Measurements from ENCODE around the gene SLC22A15. TPM values are rescaled to one million over a fixed set of nuclear protein-coding genes. Genes with fewer than 3 reads are reported as not detected.

Gene SLC22A15
- total RNA-seq, 4 donors from 2014 or later, result 1.8 to 2.8 (median 2.3) TPM

DNA sequence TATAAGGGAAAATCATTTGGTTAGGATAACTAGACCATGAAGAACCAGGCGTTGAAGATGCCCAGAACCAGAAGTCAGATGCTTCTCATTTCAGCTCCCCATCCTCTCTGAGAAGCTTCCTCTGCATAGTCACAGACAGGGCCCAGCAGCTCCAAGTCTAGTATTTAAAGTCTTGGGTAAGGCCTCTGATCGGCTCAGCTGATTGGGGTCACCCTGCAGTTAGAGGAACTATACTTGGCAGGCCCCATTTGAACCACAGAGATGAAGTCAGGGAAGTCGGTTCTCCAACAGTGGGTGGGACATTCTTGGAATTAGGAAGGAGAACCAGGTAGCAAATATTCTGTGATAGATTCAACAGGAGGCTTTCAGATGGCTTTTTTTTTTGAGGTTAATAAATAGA is 48.3 kb downstream of the SLC22A15 start:
- DNase-seq (ENCODE audit: extremely low spot score), result no peak
- Histone ChIP-seq H3K27ac (replicated peaks in 1 of 4) (no peak overlapping the region), H3K9me3 (no peaks in the 10 kb centered on the region), H3K4me1 (no peaks in the 10 kb centered on the region), H3K27me3 (no peaks in the 10 kb centered on the region), H3K4me3 (no peak overlapping the region), H3K36me3 (peaks cover 0 to 16% (median 3%) of the 10 kb centered on the region in 4 donors)
- 19% methylated on average over 3 of the region's 3 CpGs for WGBS
- intact Hi-C loops (cut with DNase I), result no loop called here
- TF ChIP-seq, protein P1, sequence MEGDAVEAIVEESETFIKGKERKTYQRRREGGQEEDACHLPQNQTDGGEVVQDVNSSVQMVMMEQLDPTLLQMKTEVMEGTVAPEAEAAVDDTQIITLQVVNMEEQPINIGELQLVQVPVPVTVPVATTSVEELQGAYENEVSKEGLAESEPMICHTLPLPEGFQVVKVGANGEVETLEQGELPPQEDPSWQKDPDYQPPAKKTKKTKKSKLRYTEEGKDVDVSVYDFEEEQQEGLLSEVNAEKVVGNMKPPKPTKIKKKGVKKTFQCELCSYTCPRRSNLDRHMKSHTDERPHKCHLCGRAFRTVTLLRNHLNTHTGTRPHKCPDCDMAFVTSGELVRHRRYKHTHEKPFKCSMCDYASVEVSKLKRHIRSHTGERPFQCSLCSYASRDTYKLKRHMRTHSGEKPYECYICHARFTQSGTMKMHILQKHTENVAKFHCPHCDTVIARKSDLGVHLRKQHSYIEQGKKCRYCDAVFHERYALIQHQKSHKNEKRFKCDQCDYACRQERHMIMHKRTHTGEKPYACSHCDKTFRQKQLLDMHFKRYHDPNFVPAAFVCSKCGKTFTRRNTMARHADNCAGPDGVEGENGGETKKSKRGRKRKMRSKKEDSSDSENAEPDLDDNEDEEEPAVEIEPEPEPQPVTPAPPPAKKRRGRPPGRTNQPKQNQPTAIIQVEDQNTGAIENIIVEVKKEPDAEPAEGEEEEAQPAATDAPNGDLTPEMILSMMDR (IDR thresholded peaks at IDR 0.05), result no peak
- TF ChIP-seq POLR2AphosphoS5 (IDR thresholded peaks at IDR 0.05), result no peak
- TF ChIP-seq POLR2A (IDR thresholded peaks at IDR 0.05; ENCODE audit: low read depth), result no peak
- TF ChIP-seq EP300 (IDR thresholded peaks at IDR 0.05), result no peak

GRCh38 chr1:116026631-116027030 is 50.3 kb downstream of the SLC22A15 start:
- peaks cover 0 to 20% (median 6%) of the 10 kb centered on the region in 4 donors for H3K36me3 ChIP-seq
- TF ChIP-seq, protein P1 (IDR thresholded peaks at IDR 0.05), result no peak
- TF ChIP-seq EP300 (IDR thresholded peaks at IDR 0.05) (no peak), POLR2A (IDR thresholded peaks at IDR 0.05; ENCODE audit: low read depth) (no peak), POLR2AphosphoS5 (IDR thresholded peaks at IDR 0.05) (no peak)
- intact Hi-C loops (cut with DNase I), result no loop called here
- H3K4me1 ChIP-seq, result no peaks in the 10 kb centered on the region
- H3K27ac ChIP-seq (replicated peaks in 1 of 4), result no peak overlapping the region
- WGBS, result 97% methylated on average over 4 of the region's 4 CpGs
- no peaks in the 10 kb centered on the region for H3K27me3 ChIP-seq
- no peak for DNase-seq (ENCODE audit: extremely low spot score)
- no peaks in the 10 kb centered on the region for H3K9me3 ChIP-seq
- H3K4me3 ChIP-seq, result no peak overlapping the region

DNA sequence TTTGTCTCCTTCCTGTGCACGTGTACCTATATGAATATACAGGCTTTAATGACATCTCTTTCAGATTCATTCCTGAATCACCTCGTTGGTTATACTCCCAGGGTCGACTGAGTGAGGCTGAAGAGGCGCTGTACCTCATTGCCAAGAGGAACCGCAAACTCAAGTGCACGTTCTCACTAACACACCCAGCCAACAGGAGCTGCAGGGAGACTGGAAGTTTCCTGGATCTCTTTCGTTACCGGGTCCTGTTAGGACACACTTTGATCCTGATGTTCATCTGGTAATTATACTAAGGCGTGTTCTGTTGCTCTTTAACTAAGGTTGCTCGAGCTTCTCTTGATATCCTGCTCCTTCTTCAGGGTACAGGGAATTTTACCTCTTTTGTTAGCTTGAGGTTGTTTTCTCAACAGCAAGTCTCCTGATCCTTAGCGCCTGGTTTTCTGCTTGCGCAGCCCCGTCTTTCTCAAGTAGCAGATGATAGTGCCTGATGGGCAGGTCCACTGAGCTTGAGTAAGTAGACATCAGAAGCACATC is 55.1 kb downstream of the SLC22A15 start:
- WGBS, result 96% methylated on average over 13 of the region's 13 CpGs
- Histone ChIP-seq H3K4me1 (no peaks in the 10 kb centered on the region), H3K36me3 (peaks cover 0 to 43% (median 16%) of the 10 kb centered on the region in 4 donors), H3K9me3 (no peaks in the 10 kb centered on the region), H3K4me3 (no peak overlapping the region), H3K27ac (replicated peaks in 1 of 4) (no peak overlapping the region), H3K27me3 (no peaks in the 10 kb centered on the region)
- TF ChIP-seq, protein P1 (IDR thresholded peaks at IDR 0.05), result no peak
- no peak for TF ChIP-seq EP300 (IDR thresholded peaks at IDR 0.05)
- no peak for DNase-seq (ENCODE audit: extremely low spot score)
- intact Hi-C loops (cut with DNase I), result no loop called here

DNA sequence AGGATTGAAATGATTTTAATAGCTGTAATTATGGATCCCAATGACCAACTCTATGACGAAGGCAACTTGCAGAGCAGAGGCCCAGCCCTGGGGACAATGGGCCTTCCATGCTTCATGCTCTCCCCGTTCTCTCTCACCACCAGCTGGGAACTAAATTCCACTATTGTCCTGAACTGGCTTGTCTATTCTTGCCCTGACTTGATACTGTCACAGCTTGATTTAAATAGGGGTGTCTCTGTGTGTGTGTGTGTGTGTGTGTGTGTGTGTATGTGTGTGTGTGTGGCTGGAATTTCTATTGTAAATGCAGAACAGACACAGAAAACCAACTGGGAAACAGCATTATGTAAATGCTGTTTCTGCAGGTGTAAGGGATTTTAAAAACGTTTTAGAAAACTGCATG is 57.0 kb downstream of the SLC22A15 start:
- no peak overlapping the region for H3K4me3 ChIP-seq
- H3K27me3 ChIP-seq, result no peaks in the 10 kb centered on the region
- DNase-seq (ENCODE audit: extremely low spot score), result no peak
- intact Hi-C loops (cut with DNase I), result no loop called here
- no peaks in the 10 kb centered on the region for H3K4me1 ChIP-seq
- TF ChIP-seq POLR2AphosphoS5 (IDR thresholded peaks at IDR 0.05) (no peak), EP300 (IDR thresholded peaks at IDR 0.05) (no peak), POLR2A (IDR thresholded peaks at IDR 0.05; ENCODE audit: low read depth) (no peak)
- TF ChIP-seq, protein P1 (IDR thresholded peaks at IDR 0.05), result no peak
- WGBS, result 74% methylated on average over 3 of the region's 3 CpGs
- H3K27ac ChIP-seq (replicated peaks in 1 of 4), result no peak overlapping the region
- peaks cover 0 to 42% (median 19%) of the 10 kb centered on the region in 4 donors for H3K36me3 ChIP-seq
- H3K9me3 ChIP-seq, result no peaks in the 10 kb centered on the region

GRCh38 chr1:116036255-116036654 is 59.9 kb downstream of the SLC22A15 start:
- no peak for DNase-seq (ENCODE audit: extremely low spot score)
- intact Hi-C loops (cut with DNase I), result no loop called here
- H3K36me3 ChIP-seq, result peaks cover 0 to 43% (median 21%) of the 10 kb centered on the region in 4 donors

More at GRCh38 chr1:116036255-116036654, 59.9 kb downstream of the SLC22A15 start:
- Histone ChIP-seq H3K9me3 (no peaks in the 10 kb centered on the region), H3K4me3 (no peak overlapping the region), H3K27me3 (no peaks in the 10 kb centered on the region), H3K4me1 (no peaks in the 10 kb centered on the region), H3K27ac (replicated peaks in 1 of 4) (no peak overlapping the region)
- 71% methylated on average over 4 of the region's 4 CpGs for WGBS
- TF ChIP-seq, protein P1 (IDR thresholded peaks at IDR 0.05), result no peak
- TF ChIP-seq EP300 (IDR thresholded peaks at IDR 0.05) (no peak), POLR2AphosphoS5 (IDR thresholded peaks at IDR 0.05) (no peak), POLR2A (IDR thresholded peaks at IDR 0.05; ENCODE audit: low read depth) (no peak)

All from esophagus muscularis mucosa (tissue), 4 donors.